Measurements from ENCODE around the gene TBC1D8. TPM values are rescaled to one million over a fixed set of nuclear protein-coding genes. Genes with fewer than 3 reads are reported as not detected.

Gene TBC1D8
- total RNA-seq, 3 donors from 2014 or later (not counting 1 experiment from before 2014, with no cell fraction given), result 2.2 to 8.7 (median 5.1) TPM

- no peaks in the 10 kb centered on the region for H3K4me1 Mint-ChIP-seq
- no peak overlapping the region for H3K27ac ChIP-seq (ENCODE audit: low read length)
- no peak for TF ChIP-seq CTCF (IDR thresholded peaks at IDR 0.05)
- no peaks in the 10 kb centered on the region for H3K9me3 ChIP-seq (ENCODE audit: control insufficient read depth, insufficient read depth, low read length)
- intact Hi-C loops (cut with micrococcal nuclease), result no loop called here
- no peak overlapping the region for H3K27ac Mint-ChIP-seq
- no peaks in the 10 kb centered on the region for H3K4me1 ChIP-seq (ENCODE audit: control insufficient read depth, insufficient read depth, low read length)
- DNase-seq (no peak), ATAC-seq (no peak)
- H3K36me3 ChIP-seq (ENCODE audit: control insufficient read depth, insufficient read depth, low read length), result no peaks in the 10 kb centered on the region
- no peak overlapping the region for H3K4me3 ChIP-seq (ENCODE audit: low read length)
- 88% methylated on average over 28 of the region's 28 CpGs for WGBS (ENCODE audit: insufficient coverage)
- H3K4me3 Mint-ChIP-seq, result no peak overlapping the region
- H3K27me3 ChIP-seq (ENCODE audit: control insufficient read depth, insufficient read depth, low read length), result no peaks in the 10 kb centered on the region
- peaks cover 0 to 2% of the 10 kb centered on the region in 2 donors for H3K27me3 Mint-ChIP-seq (ENCODE audit: low read depth in 2 of 2)
- H3K36me3 Mint-ChIP-seq, result no peaks in the 10 kb centered on the region
- H3K9me3 Mint-ChIP-seq, result no peaks in the 10 kb centered on the region
Observed at GRCh38 chr2:100968146-100969145, 182.7 kb downstream of the TBC1D8 start.

GRCh38 chr2:100967716-100968115 is 183.5 kb downstream of the TBC1D8 start:
- WGBS (ENCODE audit: insufficient coverage), result 88% methylated on average over 8 of the region's 8 CpGs
- DNase-seq (no peak), ATAC-seq (no peak)
- H3K27me3 Mint-ChIP-seq (ENCODE audit: low read depth in 2 of 2), result peaks cover 0 to 2% of the 10 kb centered on the region in 2 donors
- H3K4me1 ChIP-seq (ENCODE audit: control insufficient read depth, insufficient read depth, low read length), result no peaks in the 10 kb centered on the region
- no peak overlapping the region for H3K4me3 Mint-ChIP-seq
- intact Hi-C loops (cut with micrococcal nuclease), result no loop called here
- H3K9me3 Mint-ChIP-seq, result no peaks in the 10 kb centered on the region
- no peak for TF ChIP-seq CTCF (IDR thresholded peaks at IDR 0.05)
- no peaks in the 10 kb centered on the region for H3K36me3 ChIP-seq (ENCODE audit: control insufficient read depth, insufficient read depth, low read length)
- H3K27me3 ChIP-seq (ENCODE audit: control insufficient read depth, insufficient read depth, low read length), result no peaks in the 10 kb centered on the region
- no peaks in the 10 kb centered on the region for H3K4me1 Mint-ChIP-seq
- H3K27ac ChIP-seq (ENCODE audit: low read length), result no peak overlapping the region
- no peak overlapping the region for H3K4me3 ChIP-seq (ENCODE audit: low read length)
- no peak overlapping the region for H3K27ac Mint-ChIP-seq
- H3K36me3 Mint-ChIP-seq, result no peaks in the 10 kb centered on the region
- H3K9me3 ChIP-seq (ENCODE audit: control insufficient read depth, insufficient read depth, low read length), result no peaks in the 10 kb centered on the region

GRCh38 chr2:100965596-100965995 is 185.6 kb downstream of the TBC1D8 start:
- H3K27ac ChIP-seq (ENCODE audit: low read length), result no peak overlapping the region
- intact Hi-C loops (cut with micrococcal nuclease), result no loop called here
- 87% methylated on average over 3 of the region's 5 CpGs for WGBS (ENCODE audit: insufficient coverage)
- no peaks in the 10 kb centered on the region for H3K36me3 ChIP-seq (ENCODE audit: control insufficient read depth, insufficient read depth, low read length)
- Mint-ChIP-seq H3K4me3 (no peak overlapping the region), H3K27me3 (ENCODE audit: low read depth in 2 of 2) (no peaks in the 10 kb centered on the region), H3K9me3 (no peaks in the 10 kb centered on the region), H3K4me1 (no peaks in the 10 kb centered on the region), H3K36me3 (no peaks in the 10 kb centered on the region), H3K27ac (no peak overlapping the region)
- H3K9me3 ChIP-seq (ENCODE audit: control insufficient read depth, insufficient read depth, low read length), result no peaks in the 10 kb centered on the region
- no peak overlapping the region for H3K4me3 ChIP-seq (ENCODE audit: low read length)
- no peaks in the 10 kb centered on the region for H3K4me1 ChIP-seq (ENCODE audit: control insufficient read depth, insufficient read depth, low read length)
- H3K27me3 ChIP-seq (ENCODE audit: control insufficient read depth, insufficient read depth, low read length), result no peaks in the 10 kb centered on the region
- no peak for DNase-seq
- TF ChIP-seq CTCF (IDR thresholded peaks at IDR 0.05), result no peak
- ATAC-seq, result no peak
